WTC11 (cell line): ENCODE measurements around the gene HOXB5.

ENCODE experiments used
- ATF1 ChIP-seq: sonication (generic); formaldehyde crosslinking; IDR thresholded peaks from 2 replicates; pipeline ENCODE4 v1.8.1; 2023; ENCODE audit warnings: mild to moderate bottlenecking, moderate library complexity, missing genetic modification reagents
- ATF3 ChIP-seq: sonication (generic); formaldehyde crosslinking; conservative IDR thresholded peaks from 2 replicates; pipeline ENCODE4 v1.8.1; 2022; ENCODE audit warnings: mild to moderate bottlenecking, missing genetic modification reagents
- CREB1 ChIP-seq: sonication (generic); formaldehyde crosslinking; IDR thresholded peaks from 2 replicates; pipeline ENCODE4 v1.8.0; 2023; ENCODE audit warnings: mild to moderate bottlenecking, missing genetic modification reagents
- CREM ChIP-seq: sonication (generic); formaldehyde crosslinking; IDR thresholded peaks from 2 replicates; pipeline ENCODE4 v1.8.1; 2022; ENCODE audit warnings: mild to moderate bottlenecking, missing genetic modification reagents, moderate library complexity
- CTCF ChIP-seq: fragments of 200-600 bp; IDR thresholded peaks from 2 replicates; pipeline ENCODE4 v1.8.0; 2022; ENCODE audit warnings: antibody characterized with exemption
- HMGXB4 ChIP-seq: sonication (generic); formaldehyde crosslinking; IDR thresholded peaks from 2 replicates; pipeline ENCODE4 v1.8.1; 2023; ENCODE audit warnings: mild to moderate bottlenecking, moderate library complexity, missing genetic modification reagents
- IRF1 ChIP-seq: sonication (generic); formaldehyde crosslinking; IDR thresholded peaks from 2 replicates; pipeline ENCODE4 v1.8.0; 2023; ENCODE audit warnings: missing genetic modification reagents
- NR2C2 ChIP-seq: sonication (generic); formaldehyde crosslinking; IDR thresholded peaks from 2 replicates; pipeline ENCODE4 v1.8.0; 2022; ENCODE audit warnings: mild to moderate bottlenecking, missing genetic modification reagents
- TP53 ChIP-seq: sonication (generic); formaldehyde crosslinking; IDR thresholded peaks from 2 replicates; pipeline ENCODE4 v1.8.1; 2023; ENCODE audit warnings: mild to moderate bottlenecking, missing genetic modification reagents
- USF2 ChIP-seq: sonication (generic); formaldehyde crosslinking; IDR thresholded peaks from 2 replicates; pipeline ENCODE4 v1.8.1; 2023; ENCODE audit warnings: mild to moderate bottlenecking, missing genetic modification reagents, moderate library complexity
- ZBTB21 ChIP-seq: sonication (generic); formaldehyde crosslinking; IDR thresholded peaks from 2 replicates; pipeline ENCODE4 v1.8.1; 2023; ENCODE audit warnings: mild to moderate bottlenecking, missing genetic modification reagents, borderline replicate concordance
- TF ChIP-seq, protein P1 (sequence below): sonication (generic); formaldehyde crosslinking; conservative IDR thresholded peaks from 2 replicates; pipeline ENCODE4 v1.8.1; 2023; ENCODE audit warnings: mild to moderate bottlenecking, low read depth, missing genetic modification reagents, moderate library complexity
- TF ChIP-seq, protein P2 (sequence below): sonication (generic); formaldehyde crosslinking; IDR thresholded peaks from 2 replicates; pipeline ENCODE4 v1.8.0; 2022; ENCODE audit warnings: mild to moderate bottlenecking, missing genetic modification reagents

- TF ChIP-seq NR2C2 (CRISPR knock-in tag) (no peak), CTCF (no peak), CREM (no peak), IRF1 (CRISPR knock-in tag) (no peak), USF2 (CRISPR knock-in tag) (no peak), TP53 (CRISPR knock-in tag) (no peak), CREB1 (CRISPR knock-in tag) (no peak), ATF1 (no peak), HMGXB4 (CRISPR knock-in tag) (no peak), ATF3 (CRISPR knock-in tag) (no peak), ZBTB21 (CRISPR knock-in tag) (no peak)
- TF ChIP-seq, protein P1, sequence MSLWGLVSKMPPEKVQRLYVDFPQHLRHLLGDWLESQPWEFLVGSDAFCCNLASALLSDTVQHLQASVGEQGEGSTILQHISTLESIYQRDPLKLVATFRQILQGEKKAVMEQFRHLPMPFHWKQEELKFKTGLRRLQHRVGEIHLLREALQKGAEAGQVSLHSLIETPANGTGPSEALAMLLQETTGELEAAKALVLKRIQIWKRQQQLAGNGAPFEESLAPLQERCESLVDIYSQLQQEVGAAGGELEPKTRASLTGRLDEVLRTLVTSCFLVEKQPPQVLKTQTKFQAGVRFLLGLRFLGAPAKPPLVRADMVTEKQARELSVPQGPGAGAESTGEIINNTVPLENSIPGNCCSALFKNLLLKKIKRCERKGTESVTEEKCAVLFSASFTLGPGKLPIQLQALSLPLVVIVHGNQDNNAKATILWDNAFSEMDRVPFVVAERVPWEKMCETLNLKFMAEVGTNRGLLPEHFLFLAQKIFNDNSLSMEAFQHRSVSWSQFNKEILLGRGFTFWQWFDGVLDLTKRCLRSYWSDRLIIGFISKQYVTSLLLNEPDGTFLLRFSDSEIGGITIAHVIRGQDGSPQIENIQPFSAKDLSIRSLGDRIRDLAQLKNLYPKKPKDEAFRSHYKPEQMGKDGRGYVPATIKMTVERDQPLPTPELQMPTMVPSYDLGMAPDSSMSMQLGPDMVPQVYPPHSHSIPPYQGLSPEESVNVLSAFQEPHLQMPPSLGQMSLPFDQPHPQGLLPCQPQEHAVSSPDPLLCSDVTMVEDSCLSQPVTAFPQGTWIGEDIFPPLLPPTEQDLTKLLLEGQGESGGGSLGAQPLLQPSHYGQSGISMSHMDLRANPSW (CRISPR knock-in tag): no peak
- TF ChIP-seq, protein P2, sequence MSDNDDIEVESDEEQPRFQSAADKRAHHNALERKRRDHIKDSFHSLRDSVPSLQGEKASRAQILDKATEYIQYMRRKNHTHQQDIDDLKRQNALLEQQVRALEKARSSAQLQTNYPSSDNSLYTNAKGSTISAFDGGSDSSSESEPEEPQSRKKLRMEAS: no peak
These were observed 23.3 kb upstream of the HOXB5 start for GRCh38 chr17:48616717-48617470.
